A673 (cell line): Measurements from ENCODE around the gene ORC5. TPM values are rescaled to one million over a fixed set of nuclear protein-coding genes. Genes with fewer than 3 reads are reported as not detected.

Experiments used
- BruUV-seq: library from RNA; stranded (reverse); fragments of 400-500 nt; replicated peaks from 2 replicates; lab custom pipeline; 2021; lab: Mats Ljungman, UMichigan
- CTCF ChIA-PET: fragments of 300-600 bp; sonication (Branson Sonifier 250); formaldehyde crosslinking; loops from one replicate; lab custom pipeline; 2022; ENCODE audit warnings: antibody characterized with exemption; lab: Charles Lee
- POLR2A ChIA-PET: fragments of 300-600 bp; sonication (Branson Sonifier 250); formaldehyde crosslinking; loops from one replicate; lab custom pipeline; 2022; ENCODE audit warnings: antibody characterized with exemption; ENCODE audit not compliant: low non-redundant PET; lab: Charles Lee
- DNase-seq: peaks from one replicate; pipeline ENCODE4 v3.0.0-alpha.2; 2015; ENCODE audit warnings: low spot score
- H3K27ac ChIP-seq: fragments of 200-600 bp; sonication (generic); 2 replicates; pipeline ENCODE4 v1.5.1; 2016; ENCODE audit warnings: mixed run types, low read depth, mild to moderate bottlenecking, mixed read lengths, antibody characterized with exemption, low read length; ENCODE audit not compliant: poor library complexity, severe bottlenecking
- H3K27me3 ChIP-seq: fragments of 200-600 bp; sonication (generic); replicated peaks from 2 replicates; pipeline ENCODE4 v1.6.1; 2017; ENCODE audit warnings: mixed run types, low read depth, mild to moderate bottlenecking, mixed read lengths, antibody characterized with exemption, low read length; ENCODE audit not compliant: insufficient read depth, poor library complexity
- H3K36me3 ChIP-seq: fragments of 200-600 bp; sonication (generic); 2 replicates; pipeline ENCODE4 v1.6.1; 2016; ENCODE audit warnings: mixed run types, mild to moderate bottlenecking, mixed read lengths, antibody characterized with exemption, low read length; ENCODE audit not compliant: insufficient read depth, poor library complexity, severe bottlenecking
- H3K4me1 ChIP-seq: fragments of 200-600 bp; sonication (generic); 2 replicates; pipeline ENCODE4 v1.6.1; 2017; ENCODE audit warnings: mixed run types, mild to moderate bottlenecking, mixed read lengths, antibody characterized with exemption, low read length; ENCODE audit not compliant: insufficient read depth, poor library complexity, severe bottlenecking
- H3K4me3 ChIP-seq: fragments of 200-600 bp; sonication (generic); 2 replicates; pipeline ENCODE4 v1.5.1; 2016; ENCODE audit warnings: low read depth, mixed run types, mild to moderate bottlenecking, mixed read lengths, low read length; ENCODE audit not compliant: poor library complexity, severe bottlenecking
- H3K9me3 ChIP-seq: fragments of 200-600 bp; sonication (generic); 2 replicates; pipeline ENCODE4 v1.6.1; 2016; ENCODE audit warnings: mixed run types, low read depth, mild to moderate bottlenecking, mixed read lengths, antibody characterized with exemption, low read length; ENCODE audit not compliant: poor library complexity, severe bottlenecking
- CTCF ChIP-seq: fragments of 300-800, 200-600 bp; sonication (generic); conservative IDR thresholded peaks from 2 replicates; pipeline ENCODE4 v1.5.1; 2017; ENCODE audit warnings: low read depth, mild to moderate bottlenecking, antibody characterized with exemption, low read length, moderate library complexity, mixed read lengths
- EZH2 ChIP-seq: fragments of 200-600 bp; sonication (generic); IDR thresholded peaks from 2 replicates; pipeline ENCODE4 v1.6.1; 2017; ENCODE audit warnings: borderline replicate concordance, low read depth, mild to moderate bottlenecking, mixed read lengths, antibody characterized with exemption, low read length; ENCODE audit not compliant: poor library complexity, severe bottlenecking
- intact Hi-C: fragments of 100-400 bp; cut with micrococcal nuclease; formaldehyde crosslinking; loops from one replicate; pipeline ENCODE4 v1.10.0; 2022; ENCODE audit not compliant: unreplicated experiment
- total RNA-seq: library from RNA; stranded (reverse); gene quantifications from 2 replicates; pipeline ENCODE4 v1.2.3, GENCODE V29; 2021

ORC5 gene
- total RNA-seq, 1 experiment from 2014 or later, result 36.7 TPM

GRCh38 chr7:104254696-104255095 lies 46.9 kb upstream of the ORC5 start:
- Histone ChIP-seq H3K36me3 (no peaks in the 10 kb centered on the region), H3K9me3 (no peaks in the 10 kb centered on the region), H3K27ac (no peak overlapping the region), H3K4me1 (no peaks in the 10 kb centered on the region), H3K27me3 (peaks cover 7% of the 10 kb centered on the region), H3K4me3 (no peak overlapping the region)
- ChIA-PET CTCF (no interaction called here), POLR2A (no interaction called here)
- TF ChIP-seq CTCF (no peak), EZH2 (no peak)
- no peak for DNase-seq
- intact Hi-C loops, result no loop called here
- no TSS peak for BruUV-seq

- intact Hi-C loops, result no loop called here
- CTCF ChIA-PET, result no interaction called here
Observed at GRCh38 chr7:104252409-104253134, 44.8 kb upstream of the ORC5 start.

GRCh38 chr7:104242638-104243037 lies 34.8 kb upstream of the ORC5 start:
- ChIA-PET CTCF (no interaction called here), POLR2A (no interaction called here)
- no peak for DNase-seq
- no peak for TF ChIP-seq CTCF
- TF ChIP-seq EZH2, result no peak
- Histone ChIP-seq H3K4me3 (no peak overlapping the region), H3K27ac (no peak overlapping the region), H3K27me3 (peaks cover 14% of the 10 kb centered on the region), H3K36me3 (no peaks in the 10 kb centered on the region), H3K9me3 (no peaks in the 10 kb centered on the region), H3K4me1 (no peaks in the 10 kb centered on the region)
- intact Hi-C loops, result no loop called here
- no TSS peak for BruUV-seq

More at GRCh38 chr7:104252409-104253134, 44.8 kb upstream of the ORC5 start:
- no peak for TF ChIP-seq EZH2
- peak; percentile 36 for TF ChIP-seq CTCF
- Histone ChIP-seq H3K36me3 (no peaks in the 10 kb centered on the region), H3K27ac (no peak overlapping the region), H3K27me3 (peaks cover 9% of the 10 kb centered on the region), H3K4me3 (no peak overlapping the region), H3K4me1 (no peaks in the 10 kb centered on the region), H3K9me3 (no peaks in the 10 kb centered on the region)
- DNase-seq, result peak; percentile 18
- POLR2A ChIA-PET, result no interaction called here
- BruUV-seq, result no TSS peak
